ENCODE measurements around the gene FOXN3.

- no peak for TF ChIP-seq YY1 (IDR thresholded peaks at IDR 0.05; ENCODE audit: insufficient read depth, insufficient read length)
- no peak for TF ChIP-seq ZNF274 (IDR thresholded peaks at IDR 0.05; ENCODE audit: low read depth, low read length)
- no peak for TF ChIP-seq SUZ12 (IDR thresholded peaks at IDR 0.05; ENCODE audit: extremely low read depth, insufficient read depth, insufficient read length)
Observed at GRCh38 chr14:89185919-89186855, 230.8 kb downstream of the FOXN3 start.

Measured in NT2/D1 (cell line).